ENCODE results near the gene OR4N2.

GRCh38 chr14:19754172-19754571 is 49.4 kb upstream of the OR4N2 start:
- TF ChIP-seq NFRKB (IDR thresholded peaks at IDR 0.05) = no peak
- TF ChIP-seq ZNF384 (IDR thresholded peaks at IDR 0.05) = no peak
- no peak for TF ChIP-seq HDGF (IDR thresholded peaks at IDR 0.05; ENCODE audit: borderline replicate concordance)
- TF ChIP-seq TARDBP (IDR thresholded peaks at IDR 0.05) = no peak
- no peak for TF ChIP-seq ELF4 (IDR thresholded peaks at IDR 0.05)
- no peak for TF ChIP-seq ARNT (IDR thresholded peaks at IDR 0.05)
- no peak for TF ChIP-seq FOXA1 (IDR thresholded peaks at IDR 0.05)
- no peak for TF ChIP-seq FOXM1 (IDR thresholded peaks at IDR 0.05; ENCODE audit: borderline replicate concordance)
- TF ChIP-seq LEF1 (IDR thresholded peaks at IDR 0.05; ENCODE audit: borderline replicate concordance) = no peak
- no peak for TF ChIP-seq CTBP1 (IDR thresholded peaks at IDR 0.05; ENCODE audit: borderline replicate concordance)
- no peak for TF ChIP-seq BHLHE40 (IDR thresholded peaks at IDR 0.05; ENCODE audit: borderline replicate concordance)
- TF ChIP-seq SUZ12 (IDR thresholded peaks at IDR 0.05) = no peak
- no peak for TF ChIP-seq FOXK2 (IDR thresholded peaks at IDR 0.05)
- no peak for TF ChIP-seq L3MBTL2 (conservative IDR thresholded peaks at IDR 0.05)

Data from HEK293T (cell line).